ENCODE results near the gene AP2M1. TPM values are rescaled to one million over a fixed set of nuclear protein-coding genes. Genes with fewer than 3 reads are reported as not detected.

AP2M1 gene
- total and polyA plus RNA-seq, 2 of the 8 experiments (the other 6 are each of a cell fraction or from before 2014, with no cell fraction given): 403 to 454 TPM

DNA sequence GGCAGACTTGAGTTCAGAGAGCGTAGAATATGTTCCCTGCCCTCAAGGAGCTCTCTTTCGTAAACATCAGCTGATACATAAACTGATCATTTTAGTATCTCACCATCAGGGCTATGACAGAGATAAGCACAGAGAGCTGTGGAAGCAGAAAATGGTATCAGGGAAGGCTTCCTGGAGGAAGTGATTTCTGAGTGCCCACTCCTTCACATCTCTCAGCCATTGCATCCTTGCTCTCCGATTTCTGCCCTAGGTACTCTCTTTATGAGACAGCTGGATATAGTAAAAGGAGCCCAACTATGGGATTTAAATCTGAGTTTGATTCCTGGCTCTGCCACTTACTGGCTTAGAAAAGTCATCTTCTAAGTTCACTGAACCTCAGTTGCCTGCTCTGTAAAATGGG is 9.1 kb upstream of the AP2M1 start (continued):
- TF ChIP-seq CTCF (IDR thresholded peaks at IDR 0.05; ENCODE audit: control extremely low read depth in 1 of 3, insufficient read depth in 1 of 3, low read depth in 1 of 3, low read length in 3 of 3): no peak
